Neural cell (in vitro differentiated cells): ENCODE measurements around the gene VDAC1.

ENCODE experiments used
- EP300 ChIP-seq: fragments of 450-650 bp; conservative IDR thresholded peaks from 2 replicates; pipeline ENCODE4 v1.6.1; 2014; ENCODE audit warnings: antibody characterized with exemption, mild to moderate bottlenecking, moderate library complexity; ENCODE audit not compliant: poor library complexity, severe bottlenecking
- EZH2 ChIP-seq: fragments of 200-600, 300-800 bp; shearing (Covaris generic), sonication (generic); IDR thresholded peaks from 2 replicates; pipeline ENCODE4 v1.6.1; 2014; ENCODE audit warnings: antibody characterized with exemption, low read length, borderline replicate concordance, mild to moderate bottlenecking; ENCODE audit not compliant: insufficient read depth, poor library complexity, severe bottlenecking
- MXI1 ChIP-seq: fragments of 450-650 bp; conservative IDR thresholded peaks from 2 replicates; pipeline ENCODE4 v1.6.1; 2014; ENCODE audit warnings: antibody characterized with exemption, mild to moderate bottlenecking; ENCODE audit not compliant: poor library complexity, severe bottlenecking
- POLR2AphosphoS5 ChIP-seq: IDR thresholded peaks from 2 replicates; pipeline ENCODE4 v1.6.1; 2012
- RAD21 ChIP-seq: fragments of 450-650 bp; conservative IDR thresholded peaks from 2 replicates; pipeline ENCODE4 v1.6.1; 2014; ENCODE audit warnings: antibody characterized with exemption, mild to moderate bottlenecking, moderate library complexity
- TF ChIP-seq, protein P1 (sequence below): fragments of 450-650 bp; IDR thresholded peaks from 2 replicates; pipeline ENCODE4 v1.5.1; 2014; ENCODE audit warnings: antibody characterized with exemption, mild to moderate bottlenecking, moderate library complexity; ENCODE audit not compliant: poor library complexity, severe bottlenecking

DNA sequence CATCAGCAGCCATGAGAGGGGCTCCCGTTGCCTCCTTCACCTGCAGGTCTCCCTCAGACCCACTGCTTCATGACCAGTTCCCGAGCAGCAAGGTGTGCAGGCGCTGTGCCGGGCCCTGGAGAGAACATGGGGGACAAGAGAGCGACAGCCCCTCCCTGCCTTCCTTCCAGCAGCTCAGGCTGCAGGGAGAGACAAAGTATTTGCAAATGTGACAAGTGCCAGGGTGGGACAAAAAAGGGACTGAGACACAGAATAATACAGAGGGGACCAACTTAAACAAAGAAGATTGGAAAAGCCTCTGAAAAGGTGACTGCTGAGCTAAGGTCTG, 22.5 kb upstream of the VDAC1 start:
- TF ChIP-seq, protein P1, sequence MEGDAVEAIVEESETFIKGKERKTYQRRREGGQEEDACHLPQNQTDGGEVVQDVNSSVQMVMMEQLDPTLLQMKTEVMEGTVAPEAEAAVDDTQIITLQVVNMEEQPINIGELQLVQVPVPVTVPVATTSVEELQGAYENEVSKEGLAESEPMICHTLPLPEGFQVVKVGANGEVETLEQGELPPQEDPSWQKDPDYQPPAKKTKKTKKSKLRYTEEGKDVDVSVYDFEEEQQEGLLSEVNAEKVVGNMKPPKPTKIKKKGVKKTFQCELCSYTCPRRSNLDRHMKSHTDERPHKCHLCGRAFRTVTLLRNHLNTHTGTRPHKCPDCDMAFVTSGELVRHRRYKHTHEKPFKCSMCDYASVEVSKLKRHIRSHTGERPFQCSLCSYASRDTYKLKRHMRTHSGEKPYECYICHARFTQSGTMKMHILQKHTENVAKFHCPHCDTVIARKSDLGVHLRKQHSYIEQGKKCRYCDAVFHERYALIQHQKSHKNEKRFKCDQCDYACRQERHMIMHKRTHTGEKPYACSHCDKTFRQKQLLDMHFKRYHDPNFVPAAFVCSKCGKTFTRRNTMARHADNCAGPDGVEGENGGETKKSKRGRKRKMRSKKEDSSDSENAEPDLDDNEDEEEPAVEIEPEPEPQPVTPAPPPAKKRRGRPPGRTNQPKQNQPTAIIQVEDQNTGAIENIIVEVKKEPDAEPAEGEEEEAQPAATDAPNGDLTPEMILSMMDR, result no peak
- no peak for TF ChIP-seq RAD21
- TF ChIP-seq POLR2AphosphoS5, result no peak
- TF ChIP-seq EZH2, result no peak
- TF ChIP-seq MXI1, result no peak
- no peak for TF ChIP-seq EP300
